Thymus (tissue), 14 donors: ENCODE results near the gene STK38L. TPM values are rescaled to one million over a fixed set of nuclear protein-coding genes. Genes with fewer than 3 reads are reported as not detected.

Experiments
- DNase-seq, 9 donors: peaks; one replicate each; pipeline ENCODE4 v3.0.0-alpha.2; 2013; ENCODE audit warnings: low spot score in 9 of 9, low read depth in 6 of 9, missing footprints in 1 of 9
- H3K27ac ChIP-seq, 2 donors: one replicate each; pipeline ENCODE4 v1.5.1; 2013; ENCODE audit warnings: control low read depth in 1 of 2, low read depth in 1 of 2, low read length in 1 of 2, mild to moderate bottlenecking in 1 of 2, moderate library complexity in 1 of 2
- H3K27me3 ChIP-seq, 2 donors: one replicate each; pipeline ENCODE4 v1.5.1; 2013; ENCODE audit warnings: low read length in 1 of 2; ENCODE audit not compliant: control insufficient read depth in 2 of 2, insufficient read depth in 1 of 2
- H3K36me3 ChIP-seq, 2 donors: one replicate each; pipeline ENCODE4 v1.5.1; 2013; ENCODE audit warnings: low read length in 1 of 2, mild to moderate bottlenecking in 1 of 2, moderate library complexity in 1 of 2; ENCODE audit not compliant: control insufficient read depth in 2 of 2, insufficient read depth in 2 of 2
- H3K4me1 ChIP-seq, 2 donors: one replicate each; pipeline ENCODE4 v1.5.1; 2013; ENCODE audit warnings: low read length in 2 of 2; ENCODE audit not compliant: control insufficient read depth in 2 of 2, insufficient read depth in 2 of 2
- H3K4me3 ChIP-seq, 2 donors: one replicate each; pipeline ENCODE4 v1.5.1; 2013; ENCODE audit warnings: low read length in 2 of 2, control low read depth in 1 of 2, mild to moderate bottlenecking in 1 of 2
- H3K9me3 ChIP-seq, 2 donors: one replicate each; pipeline ENCODE4 v1.5.1; 2013; ENCODE audit warnings: low read length in 1 of 2, mild to moderate bottlenecking in 1 of 2; ENCODE audit not compliant: control insufficient read depth in 2 of 2, insufficient read depth in 1 of 2
- WGBS: extraction: QIAGEN DNeasy Blood & Tissue Kit; methylation state at CpG from one replicate; pipeline ENCODE4 v1.1.7; 2013; 5-methylcytosine and 5-hydroxymethylcytosine counted together
- long read RNA-seq, 10 donors: transcript quantifications; one replicate each; lab custom pipeline, GENCODE V29; 2026
- polyA plus RNA-seq: library from polyadenylated mRNA; stranded (reverse); fragments of 200-250 nt; gene quantifications from one replicate; pipeline ENCODE4 v1.2.3, GENCODE V29; 2013
- total RNA-seq: library from RNA; stranded (reverse); fragments of 120-200 nt; gene quantifications from one replicate; pipeline ENCODE4 v1.2.4, GENCODE V29; 2013
- donor health status: healthy.

The STK38L gene
- total RNA-seq (35.6 TPM), polyA plus RNA-seq (21.8 TPM)
- long read RNA-seq, donor 1 = 0 reads
- long read RNA-seq, donor 2 = 0 reads
- long read RNA-seq, donor 3, full-length matches to known transcripts = 5 of 5 reads
- long read RNA-seq, donor 3, partial matches to known transcripts = 0 of 5 reads
- long read RNA-seq, donor 3, other reads (novel, unspliced or antisense) = 0 of 5 reads
- long read RNA-seq, donor 4, full-length matches to known transcripts = 3 of 3 reads
- long read RNA-seq, donor 4, partial matches to known transcripts = 0 of 3 reads
- long read RNA-seq, donor 4, other reads (novel, unspliced or antisense) = 0 of 3 reads
- long read RNA-seq, donor 5, full-length matches to known transcripts = 4 of 11 reads
- long read RNA-seq, donor 5, partial matches to known transcripts = 7 of 11 reads
- long read RNA-seq, donor 5, other reads (novel, unspliced or antisense) = 0 of 11 reads
- long read RNA-seq, donor 6, full-length matches to known transcripts = 2 of 2 reads
- long read RNA-seq, donor 6, partial matches to known transcripts = 0 of 2 reads
- long read RNA-seq, donor 6, other reads (novel, unspliced or antisense) = 0 of 2 reads
- long read RNA-seq, donor 7, full-length matches to known transcripts = 8 of 8 reads
- long read RNA-seq, donor 7, partial matches to known transcripts = 0 of 8 reads
- long read RNA-seq, donor 7, other reads (novel, unspliced or antisense) = 0 of 8 reads
- long read RNA-seq, donor 8, full-length matches to known transcripts = 3 of 3 reads
- long read RNA-seq, donor 8, partial matches to known transcripts = 0 of 3 reads
- long read RNA-seq, donor 8, other reads (novel, unspliced or antisense) = 0 of 3 reads
- long read RNA-seq, donor 9, full-length matches to known transcripts = 6 of 6 reads
- long read RNA-seq, donor 9, partial matches to known transcripts = 0 of 6 reads
- long read RNA-seq, donor 9, other reads (novel, unspliced or antisense) = 0 of 6 reads
- long read RNA-seq, donor 10, full-length matches to known transcripts = 5 of 5 reads
- long read RNA-seq, donor 10, partial matches to known transcripts = 0 of 5 reads
- long read RNA-seq, donor 10, other reads (novel, unspliced or antisense) = 0 of 5 reads

GRCh38 chr12:27243804-27244688 is at the start of gene STK38L:
STK38L (plus strand) TSS chr12:27244286; CDS start chr12:27297721, 53,435 bp downstream.
- DNase-seq = peak; percentile 71 to 96 (median 88)
- peaks cover 5 to 13% of the 10 kb centered on the region in 2 donors for H3K4me1 ChIP-seq
- H3K4me3 ChIP-seq = peak within 1 kb of the TSS; percentile 90 to 92
- WGBS = 8% methylated on average over 69 of the region's 69 CpGs
- H3K36me3 ChIP-seq = no peaks in the 10 kb centered on the region
- H3K27ac ChIP-seq = peak within 1 kb of the TSS; percentile 86 to 95
- H3K9me3 ChIP-seq = peaks cover 0 to 5% of the 10 kb centered on the region in 2 donors
- H3K27me3 ChIP-seq = no peaks in the 10 kb centered on the region

GRCh38 chr12:27194644-27195043 is 49.4 kb upstream of the STK38L start:
- no peaks in the 10 kb centered on the region for H3K36me3 ChIP-seq
- no peak overlapping the region for H3K27ac ChIP-seq
- no peaks in the 10 kb centered on the region for H3K4me1 ChIP-seq
- WGBS = 99% methylated on average over 2 of the region's 2 CpGs
- H3K4me3 ChIP-seq = no peak overlapping the region
- H3K9me3 ChIP-seq = no peaks in the 10 kb centered on the region
- H3K27me3 ChIP-seq = no peaks in the 10 kb centered on the region
- no peak for DNase-seq

GRCh38 chr12:27198036-27198435 is 46.0 kb upstream of the STK38L start:
- no peak overlapping the region for H3K27ac ChIP-seq
- no peaks in the 10 kb centered on the region for H3K36me3 ChIP-seq
- no peak overlapping the region for H3K4me3 ChIP-seq
- no peak for DNase-seq
- no peaks in the 10 kb centered on the region for H3K4me1 ChIP-seq
- WGBS = 96% methylated on average over 3 of the region's 3 CpGs
- H3K9me3 ChIP-seq = no peaks in the 10 kb centered on the region
- no peaks in the 10 kb centered on the region for H3K27me3 ChIP-seq

GRCh38 chr12:27199638-27200300 is 44.3 kb upstream of the STK38L start:
- Histone ChIP-seq H3K27ac (no peak overlapping the region), H3K9me3 (no peaks in the 10 kb centered on the region), H3K4me3 (no peak overlapping the region), H3K27me3 (no peaks in the 10 kb centered on the region), H3K36me3 (no peaks in the 10 kb centered on the region), H3K4me1 (no peaks in the 10 kb centered on the region)
- no peak for DNase-seq
- WGBS = 94% methylated on average over 2 of the region's 2 CpGs

GRCh38 chr12:27201169-27201568 is 42.9 kb upstream of the STK38L start:
- H3K36me3 ChIP-seq = no peaks in the 10 kb centered on the region
- DNase-seq = no peak
- WGBS = 94% methylated on average over 1 of the region's 1 CpG
- H3K4me1 ChIP-seq = no peaks in the 10 kb centered on the region
- no peaks in the 10 kb centered on the region for H3K9me3 ChIP-seq
- H3K4me3 ChIP-seq = no peak overlapping the region
- no peaks in the 10 kb centered on the region for H3K27me3 ChIP-seq
- no peak overlapping the region for H3K27ac ChIP-seq

- no peak for DNase-seq
- H3K9me3 ChIP-seq = no peaks in the 10 kb centered on the region
- 61% methylated on average over 1 of the region's 1 CpG for WGBS
- H3K36me3 ChIP-seq = no peaks in the 10 kb centered on the region
- no peak overlapping the region for H3K27ac ChIP-seq
- no peaks in the 10 kb centered on the region for H3K4me1 ChIP-seq
- H3K27me3 ChIP-seq = no peaks in the 10 kb centered on the region
- H3K4me3 ChIP-seq = no peak overlapping the region
Observed at GRCh38 chr12:27206801-27207502, 37.1 kb upstream of the STK38L start.

- H3K4me1 ChIP-seq = no peaks in the 10 kb centered on the region
- H3K36me3 ChIP-seq = no peaks in the 10 kb centered on the region
- H3K27ac ChIP-seq = peak overlapping the region in 1 of 2 donors; percentile 14
- WGBS = 95% methylated on average over 9 of the region's 9 CpGs
- H3K27me3 ChIP-seq = no peaks in the 10 kb centered on the region
- H3K9me3 ChIP-seq = no peaks in the 10 kb centered on the region
- DNase-seq = peak in 2 of 9 donors; percentile 5 to 30
- H3K4me3 ChIP-seq = no peak overlapping the region
Observed at GRCh38 chr12:27207615-27208413, 36.3 kb upstream of the STK38L start.
